Right lobe of liver (tissue), 4 donors: ENCODE measurements around the gene DNAJC16.

Experiments used
- POLR2A ChIP-seq: fragments of 450-650 bp; IDR thresholded peaks from one replicate; pipeline ENCODE4 v1.6.1; 2017; ENCODE audit warnings: antibody characterized with exemption, mild to moderate bottlenecking
- TF ChIP-seq, protein P1 (sequence below), 4 donors: fragments of 200-600 bp in 3 of 4; fragments of 450-650 bp in 1 of 4; IDR thresholded peaks; one replicate each; pipeline versions ENCODE4 v1.5.1 to v1.8.0; 2016 to 2022; ENCODE audit warnings: antibody characterized with exemption in 4 of 4, mild to moderate bottlenecking in 2 of 4
- donor health status: DM: no; HTN: no; CAD: no.
- donor health status: DM: no; HTN: no; CAD: no.
- donor health status: DM: no; HTN: yes; CAD: no.

DNA sequence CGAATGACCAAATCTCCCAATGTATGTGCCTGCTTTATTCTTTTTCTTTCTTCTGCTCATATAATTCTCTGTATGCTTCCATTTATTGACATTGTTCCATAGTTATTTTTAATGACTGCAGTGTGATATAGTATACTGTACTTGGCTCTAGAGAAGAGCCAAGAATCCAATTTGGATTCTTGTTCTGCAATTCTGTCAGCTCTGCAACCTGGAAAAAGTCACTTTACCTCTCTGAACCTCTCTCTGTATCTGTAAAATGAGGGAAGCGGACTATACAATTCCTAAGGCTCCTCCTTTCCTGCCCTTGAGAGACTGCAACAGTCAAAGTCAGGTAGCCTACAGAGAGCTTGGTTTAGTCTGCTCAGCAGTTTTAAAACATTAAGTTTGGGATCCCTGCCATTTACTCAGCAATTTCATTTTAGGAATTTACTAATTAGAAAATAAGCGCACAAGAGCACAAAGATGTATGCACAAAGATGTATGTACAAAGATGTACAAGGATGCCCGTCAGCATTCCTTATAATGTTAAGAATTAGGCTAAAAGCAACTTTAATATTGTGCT lies 14.7 kb downstream of the DNAJC16 start:
- TF ChIP-seq, protein P1, sequence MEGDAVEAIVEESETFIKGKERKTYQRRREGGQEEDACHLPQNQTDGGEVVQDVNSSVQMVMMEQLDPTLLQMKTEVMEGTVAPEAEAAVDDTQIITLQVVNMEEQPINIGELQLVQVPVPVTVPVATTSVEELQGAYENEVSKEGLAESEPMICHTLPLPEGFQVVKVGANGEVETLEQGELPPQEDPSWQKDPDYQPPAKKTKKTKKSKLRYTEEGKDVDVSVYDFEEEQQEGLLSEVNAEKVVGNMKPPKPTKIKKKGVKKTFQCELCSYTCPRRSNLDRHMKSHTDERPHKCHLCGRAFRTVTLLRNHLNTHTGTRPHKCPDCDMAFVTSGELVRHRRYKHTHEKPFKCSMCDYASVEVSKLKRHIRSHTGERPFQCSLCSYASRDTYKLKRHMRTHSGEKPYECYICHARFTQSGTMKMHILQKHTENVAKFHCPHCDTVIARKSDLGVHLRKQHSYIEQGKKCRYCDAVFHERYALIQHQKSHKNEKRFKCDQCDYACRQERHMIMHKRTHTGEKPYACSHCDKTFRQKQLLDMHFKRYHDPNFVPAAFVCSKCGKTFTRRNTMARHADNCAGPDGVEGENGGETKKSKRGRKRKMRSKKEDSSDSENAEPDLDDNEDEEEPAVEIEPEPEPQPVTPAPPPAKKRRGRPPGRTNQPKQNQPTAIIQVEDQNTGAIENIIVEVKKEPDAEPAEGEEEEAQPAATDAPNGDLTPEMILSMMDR (IDR thresholded peaks at IDR 0.05), result no peak
- no peak for TF ChIP-seq POLR2A
